HepG2 (cell line): ENCODE results near the gene AMY2A. TPM values are rescaled to one million over a fixed set of nuclear protein-coding genes. Genes with fewer than 3 reads are reported as not detected.
"Not testable (repeated sequence)": the region's sequence is repeated elsewhere in the genome, so short reads cannot be mapped to it uniquely, and the experiment has no call there.

Experiments used
- ATAC-seq: fragments of 200-7000 bp; cut with Tn5 transposase; 3 replicates; pipeline ENCODE4 v1.9.1; 2020; ENCODE audit warnings: mild to moderate bottlenecking, moderate library complexity
- Bru-seq: library from RNA; stranded (reverse); fragments of 400-500 nt; gene quantifications from one replicate; lab custom pipeline; 2021; lab: Mats Ljungman, UMichigan
- BruChase-seq, 2 experiments: library from RNA; stranded (reverse); fragments of 400-500 nt; gene quantifications; one replicate each; lab custom pipeline; 2021; lab: Mats Ljungman, UMichigan
- BruUV-seq: library from RNA; stranded (reverse); fragments of 400-500 nt; replicated peaks from 2 replicates; lab custom pipeline; 2021; lab: Mats Ljungman, UMichigan
- CTCF ChIA-PET: fragments of 300-600 bp; formaldehyde crosslinking; extraction: SDS; loops from one replicate; lab custom pipeline; 2021; ENCODE audit warnings: low total read pairs, inconsistent platforms, low intra/inter-chr PET ratio; lab: Yijun Ruan, JAX
- POLR2A ChIA-PET: fragments of 350-600 bp; sonication (Branson Sonifier 250); formaldehyde crosslinking; loops from one replicate; lab custom pipeline; 2020; ENCODE audit warnings: antibody characterized with exemption, inconsistent platforms; lab: Yijun Ruan, JAX
- DNase-seq: peaks from one replicate; pipeline ENCODE4 v3.0.0-alpha.2; 2015; ENCODE audit warnings: low spot score
- FAIRE-seq: peaks from 3 replicates; lab custom pipeline; 2011; peaks lifted over from hg19 to GRCh38; lab: Jason Lieb, UNC
- H2AFZ ChIP-seq: one replicate; pipeline ENCODE4 v1.6.1; 2011; ENCODE audit warnings: low read length, inconsistent platforms
- H3K27ac ChIP-seq: fragments of 300-600 bp; 3 replicates; pipeline ENCODE4 v1.8.0; 2011; ENCODE audit warnings: mixed run types, mild to moderate bottlenecking, mixed read lengths, low read length, inconsistent platforms; ENCODE audit not compliant: insufficient read depth; ENCODE audit errors: extremely low read length
- H3K27me3 ChIP-seq, 2 experiments: fragments of 200-600 bp in 1 of 2; 2 replicates in 1 of 2; 3 replicates in 1 of 2; pipeline versions ENCODE4 v1.6.0 to v1.8.0; 2011; ENCODE audit warnings: low read length in 2 of 2, mild to moderate bottlenecking in 2 of 2, moderate library complexity in 2 of 2, inconsistent platforms in 1 of 2; ENCODE audit not compliant: insufficient read depth in 2 of 2, control insufficient read depth in 1 of 2
- H3K36me3 ChIP-seq, 2 experiments: fragments of 200-600 bp in 1 of 2; replicated peaks in 1 of 2; 2 replicates in 1 of 2; 3 replicates in 1 of 2; pipeline versions ENCODE4 v1.5.1 to v1.8.0; 2011; ENCODE audit warnings: low read length in 2 of 2, inconsistent platforms in 1 of 2; ENCODE audit not compliant: insufficient read depth in 2 of 2, control insufficient read depth in 1 of 2
- H3K4me1 ChIP-seq: 2 replicates; pipeline ENCODE4 v1.5.1; 2012; ENCODE audit warnings: low read length, inconsistent platforms; ENCODE audit not compliant: insufficient read depth
- H3K4me2 ChIP-seq: 2 replicates; pipeline ENCODE4 v1.6.0; 2011; ENCODE audit warnings: low read depth, low read length, inconsistent platforms
- H3K4me3 ChIP-seq, 3 experiments: fragments of 200-600 bp in 1 of 3; sonication (generic), shearing (Covaris generic) in 1 of 3; replicated peaks in 1 of 3; 2 replicates each; pipeline ENCODE4 v1.5.1; 2011 to 2016; ENCODE audit warnings: low read length in 3 of 3, inconsistent platforms in 2 of 3, low read depth in 2 of 3, mild to moderate bottlenecking in 2 of 3, control low read depth in 1 of 3, mixed read lengths in 1 of 3; ENCODE audit not compliant: insufficient read depth in 1 of 3
- H3K79me2 ChIP-seq: one replicate; pipeline ENCODE4 v1.6.1; 2011; ENCODE audit warnings: low read length, inconsistent platforms; ENCODE audit not compliant: insufficient read depth
- H3K9ac ChIP-seq: 2 replicates; pipeline ENCODE4 v1.6.0; 2011; ENCODE audit warnings: mild to moderate bottlenecking, low read depth, low read length, inconsistent platforms; ENCODE audit not compliant: insufficient read depth
- H3K9me3 ChIP-seq: 2 replicates; pipeline ENCODE4 v1.5.1; 2012; ENCODE audit warnings: mild to moderate bottlenecking, low read length
- H4K20me1 ChIP-seq: 2 replicates; pipeline ENCODE4 v1.6.0; 2011; ENCODE audit warnings: inconsistent platforms, mild to moderate bottlenecking, low read length, moderate library complexity; ENCODE audit not compliant: insufficient read depth
- FLYWCH1 ChIP-seq: sonication (generic); formaldehyde crosslinking; IDR thresholded peaks from 2 replicates; pipeline ENCODE4 v1.8.1; 2023; ENCODE audit warnings: mild to moderate bottlenecking, missing genetic modification reagents
- MIXL1 ChIP-seq: IDR thresholded peaks from 2 replicates; pipeline ENCODE4 v1.6.1; 2016
- WGBS: methylation state at CpG from one replicate; pipeline ENCODE4 v1.1.6; 2017; ENCODE audit warnings: low lambda C conversion rate; 5-methylcytosine and 5-hydroxymethylcytosine counted together
- in situ Hi-C: cut with HindIII; loops from 2 replicates; pipeline ENCODE4 v1.10.0; 2017; ENCODE audit warnings: low pct_unique_long_range_greater_than_20kb; ENCODE audit not compliant: extremely low pct_ligation_motif_present
- intact Hi-C: fragments of 100-400 bp; cut with micrococcal nuclease; formaldehyde crosslinking; loops from one replicate; pipeline ENCODE4 v1.10.0; 2022; ENCODE audit not compliant: unreplicated experiment
- long read RNA-seq, 2 experiments: library from RNA in 1 of 2; library from polyadenylated mRNA in 1 of 2; stranded (forward) in 1 of 2; unstranded in 1 of 2; transcript quantifications; one replicate each; pipeline ENCODE4 v2.0.0, GENCODE V29; 2019 to 2022
- polyA minus RNA-seq, 3 experiments: library from RNA; depleted of rRNA, polyadenylated mRNA; stranded (reverse); fragments of >200 nt; gene quantifications; 2 replicates each; pipeline ENCODE4 v1.2.3, GENCODE V29; 2011; ENCODE audit warnings: low replicate concordance in 1 of 3
- polyA plus RNA-seq, 8 experiments: library from polyadenylated mRNA; depleted of rRNA in 3 of 8; stranded (reverse) in 7 of 8; unstranded in 1 of 8; fragments of >200 nt; fragmentation: Illumina TruSeq in 4 of 8; extraction: Trizol in 4 of 8; gene quantifications; 2 replicates each; pipeline versions ENCODE4 v1.2.1 to v1.2.3, GENCODE V29; 2011 to 2016; ENCODE audit warnings: low read depth in 4 of 8, missing spikeins in 1 of 8, mixed read lengths in 1 of 8; ENCODE audit not compliant: insufficient read depth in 1 of 8
- total RNA-seq, 5 experiments: library from RNA; depleted of rRNA; stranded (reverse); fragments of >200 nt; fragmentation: Illumina TruSeq; extraction: Trizol; gene quantifications; 2 replicates each; pipeline ENCODE4 v1.2.3, GENCODE V29; 2016; ENCODE audit warnings: low read depth in 1 of 5
- TF ChIP-seq, protein P1 (sequence below): sonication (generic); formaldehyde crosslinking; conservative IDR thresholded peaks from 2 replicates; pipeline ENCODE4 v1.4.0; 2020; ENCODE audit warnings: missing genetic modification reagents
- TF ChIP-seq, protein P2 (sequence below): sonication (generic); formaldehyde crosslinking; IDR thresholded peaks from 2 replicates; pipeline ENCODE4 v1.4.0; 2020; ENCODE audit warnings: mild to moderate bottlenecking, missing genetic modification reagents

Gene AMY2A
- not detected in 2 replicates for total RNA-seq (2016; rRNA removed; fragmentation: Illumina TruSeq; extraction: Trizol)
- total RNA-seq (2016; cell fraction: cytosol; rRNA removed; fragmentation: Illumina TruSeq; extraction: Trizol; ENCODE audit: low read depth), result not detected in 2 replicates
- total RNA-seq (2016; cell fraction: insoluble cytoplasmic fraction; rRNA removed; fragmentation: Illumina TruSeq; extraction: Trizol), result not detected in 2 replicates
- not detected in 2 replicates for total RNA-seq (2016; cell fraction: membrane; rRNA removed; fragmentation: Illumina TruSeq; extraction: Trizol)
- total RNA-seq (2016; cell fraction: nucleus; rRNA removed; fragmentation: Illumina TruSeq; extraction: Trizol), result not detected in 2 replicates
- not detected in 2 replicates for polyA plus RNA-seq (2011; rRNA removed)
- not detected in 2 replicates for polyA plus RNA-seq (2011; cell fraction: cytosol; rRNA removed)
- not detected in 2 replicates for polyA plus RNA-seq (2011; cell fraction: nucleus; rRNA removed)
- polyA plus RNA-seq (2012), result not detected in 2 replicates
- polyA plus RNA-seq (2016; cell fraction: cytosol; fragmentation: Illumina TruSeq; extraction: Trizol; ENCODE audit: low read depth), result not detected in 2 replicates
- not detected in 2 replicates for polyA plus RNA-seq (2016; cell fraction: insoluble cytoplasmic fraction; fragmentation: Illumina TruSeq; extraction: Trizol; ENCODE audit: low read depth)
- polyA plus RNA-seq (2016; cell fraction: membrane; fragmentation: Illumina TruSeq; extraction: Trizol; ENCODE audit: low read depth), result not detected in 2 replicates
- not detected in 2 replicates for polyA plus RNA-seq (2016; cell fraction: nucleus; fragmentation: Illumina TruSeq; extraction: Trizol; ENCODE audit: insufficient read depth, low read depth)
- polyA minus RNA-seq (2011; rRNA and poly(A)+ RNA removed; ENCODE audit: low replicate concordance), result not detected in 2 replicates
- not detected in 2 replicates for polyA minus RNA-seq (2011; cell fraction: cytosol; rRNA and poly(A)+ RNA removed)
- polyA minus RNA-seq (2011; cell fraction: nucleus; rRNA and poly(A)+ RNA removed), result not detected in 2 replicates
- Bru-seq, nascent RNA, result not detected
- BruChase-seq, experiment 1, labeled RNA remaining after a 6-hour chase, result not detected
- BruChase-seq, experiment 2, labeled RNA remaining after a 2-hour chase, result not detected
- long read RNA-seq, experiment 1, result 0 reads
- long read RNA-seq, experiment 2, result 0 reads

DNA sequence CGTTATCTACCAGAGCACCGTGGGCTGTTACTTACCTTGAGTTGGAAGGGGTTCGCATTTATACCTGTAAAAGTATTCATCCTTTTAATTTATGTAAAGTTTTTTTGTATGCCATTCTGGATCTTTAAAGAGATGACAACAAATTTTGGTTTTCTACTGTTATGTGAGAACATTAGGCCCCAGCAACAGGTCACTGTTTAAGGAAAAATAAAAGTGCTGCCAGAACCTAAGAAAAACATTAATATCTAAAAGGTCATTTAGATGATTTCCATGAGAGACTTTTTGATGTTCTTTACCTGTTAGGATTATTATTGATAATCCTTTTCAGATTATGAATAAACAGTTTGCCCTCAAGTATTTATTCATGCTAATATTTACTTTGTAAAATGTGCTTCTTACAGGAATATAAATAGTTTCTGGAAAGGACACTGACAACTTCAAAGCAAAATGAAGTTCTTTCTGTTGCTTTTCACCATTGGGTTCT lies at the start of gene AMY2A:
TSS of gene AMY2A (plus strand) at position 434 of the 484 bp plus-strand sequence. CDS start at position 448, 14 bp downstream.
- ATAC-seq, FAIRE-seq, DNase-seq, in situ Hi-C loops, H3K27ac ChIP-seq, H2AFZ ChIP-seq, H3K4me2 ChIP-seq, H3K4me3 ChIP-seq, POLR2A ChIA-PET, H3K9ac ChIP-seq, H3K9me3 ChIP-seq, H3K4me1 ChIP-seq, CTCF ChIA-PET, BruUV-seq, H4K20me1 ChIP-seq, intact Hi-C loops, H3K36me3 ChIP-seq, H3K79me2 ChIP-seq, H3K27me3 ChIP-seq: not testable (repeated sequence)
- 24% methylated on average over 3 of the region's 3 CpGs for WGBS

DNA sequence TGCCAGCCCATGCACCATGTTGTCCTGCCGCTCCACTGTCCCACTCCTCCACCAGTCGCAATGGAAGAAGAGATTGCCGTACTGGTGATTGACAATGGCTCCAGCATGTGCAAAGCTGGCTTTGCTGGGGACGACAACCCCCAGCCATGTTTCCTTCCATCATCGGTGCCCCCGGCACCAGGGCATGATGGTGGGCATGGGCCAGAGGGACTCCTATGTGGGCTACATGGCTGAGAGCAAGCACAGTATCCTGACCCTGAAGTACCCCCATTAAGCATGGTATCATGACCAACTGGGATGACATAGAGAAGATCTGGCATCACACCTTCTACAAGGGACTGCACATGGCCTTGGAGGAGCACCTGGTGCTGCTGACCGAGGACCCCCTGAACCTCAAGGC lies 47.7 kb upstream of the AMY2A start:
- ChIA-PET POLR2A (no interaction called here), CTCF (no interaction called here)
- H2AFZ ChIP-seq, result no peak overlapping the region
- H4K20me1 ChIP-seq, result no peaks in the 10 kb centered on the region
- no peaks in the 10 kb centered on the region for H3K79me2 ChIP-seq
- H3K36me3 ChIP-seq, result no peaks in the 10 kb centered on the region
- H3K4me2 ChIP-seq, result no peak overlapping the region
- no peak for ATAC-seq
- no peak overlapping the region for H3K9ac ChIP-seq
- no peaks in the 10 kb centered on the region for H3K27me3 ChIP-seq
- no peak for FAIRE-seq
- no peaks in the 10 kb centered on the region for H3K4me1 ChIP-seq
- H3K27ac ChIP-seq, result no peak overlapping the region
- H3K4me3 ChIP-seq, result no peak overlapping the region
- 97% methylated on average over 5 of the region's 7 CpGs for WGBS
- no TSS peak for BruUV-seq
- in situ Hi-C loops, result no loop called here
- intact Hi-C loops, result no loop called here
- H3K9me3 ChIP-seq, result no peaks in the 10 kb centered on the region
- no peak for DNase-seq
- TF ChIP-seq, protein P1, sequence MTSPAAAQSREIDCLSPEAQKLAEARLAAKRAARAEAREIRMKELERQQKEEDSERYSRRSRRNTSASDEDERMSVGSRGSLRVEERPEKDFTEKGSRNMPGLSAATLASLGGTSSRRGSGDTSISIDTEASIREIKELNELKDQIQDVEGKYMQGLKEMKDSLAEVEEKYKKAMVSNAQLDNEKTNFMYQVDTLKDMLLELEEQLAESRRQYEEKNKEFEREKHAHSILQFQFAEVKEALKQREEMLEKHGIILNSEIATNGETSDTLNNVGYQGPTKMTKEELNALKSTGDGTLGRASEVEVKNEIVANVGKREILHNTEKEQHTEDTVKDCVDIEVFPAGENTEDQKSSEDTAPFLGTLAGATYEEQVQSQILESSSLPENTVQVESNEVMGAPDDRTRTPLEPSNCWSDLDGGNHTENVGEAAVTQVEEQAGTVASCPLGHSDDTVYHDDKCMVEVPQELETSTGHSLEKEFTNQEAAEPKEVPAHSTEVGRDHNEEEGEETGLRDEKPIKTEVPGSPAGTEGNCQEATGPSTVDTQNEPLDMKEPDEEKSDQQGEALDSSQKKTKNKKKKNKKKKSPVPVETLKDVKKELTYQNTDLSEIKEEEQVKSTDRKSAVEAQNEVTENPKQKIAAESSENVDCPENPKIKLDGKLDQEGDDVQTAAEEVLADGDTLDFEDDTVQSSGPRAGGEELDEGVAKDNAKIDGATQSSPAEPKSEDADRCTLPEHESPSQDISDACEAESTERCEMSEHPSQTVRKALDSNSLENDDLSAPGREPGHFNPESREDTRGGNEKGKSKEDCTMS (CRISPR knock-in tag), result no peak
- no peak for TF ChIP-seq FLYWCH1 (CRISPR knock-in tag)
- TF ChIP-seq, protein P2, sequence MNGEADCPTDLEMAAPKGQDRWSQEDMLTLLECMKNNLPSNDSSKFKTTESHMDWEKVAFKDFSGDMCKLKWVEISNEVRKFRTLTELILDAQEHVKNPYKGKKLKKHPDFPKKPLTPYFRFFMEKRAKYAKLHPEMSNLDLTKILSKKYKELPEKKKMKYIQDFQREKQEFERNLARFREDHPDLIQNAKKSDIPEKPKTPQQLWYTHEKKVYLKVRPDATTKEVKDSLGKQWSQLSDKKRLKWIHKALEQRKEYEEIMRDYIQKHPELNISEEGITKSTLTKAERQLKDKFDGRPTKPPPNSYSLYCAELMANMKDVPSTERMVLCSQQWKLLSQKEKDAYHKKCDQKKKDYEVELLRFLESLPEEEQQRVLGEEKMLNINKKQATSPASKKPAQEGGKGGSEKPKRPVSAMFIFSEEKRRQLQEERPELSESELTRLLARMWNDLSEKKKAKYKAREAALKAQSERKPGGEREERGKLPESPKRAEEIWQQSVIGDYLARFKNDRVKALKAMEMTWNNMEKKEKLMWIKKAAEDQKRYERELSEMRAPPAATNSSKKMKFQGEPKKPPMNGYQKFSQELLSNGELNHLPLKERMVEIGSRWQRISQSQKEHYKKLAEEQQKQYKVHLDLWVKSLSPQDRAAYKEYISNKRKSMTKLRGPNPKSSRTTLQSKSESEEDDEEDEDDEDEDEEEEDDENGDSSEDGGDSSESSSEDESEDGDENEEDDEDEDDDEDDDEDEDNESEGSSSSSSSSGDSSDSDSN (CRISPR knock-in tag), result no peak
- no peak for TF ChIP-seq MIXL1 (CRISPR knock-in tag)
